ENCODE results near the gene OR51L1.

GRCh38 chr11:5021996-5022395 lies 27.3 kb downstream of the OR51L1 start:
- TF ChIP-seq, protein P1, sequence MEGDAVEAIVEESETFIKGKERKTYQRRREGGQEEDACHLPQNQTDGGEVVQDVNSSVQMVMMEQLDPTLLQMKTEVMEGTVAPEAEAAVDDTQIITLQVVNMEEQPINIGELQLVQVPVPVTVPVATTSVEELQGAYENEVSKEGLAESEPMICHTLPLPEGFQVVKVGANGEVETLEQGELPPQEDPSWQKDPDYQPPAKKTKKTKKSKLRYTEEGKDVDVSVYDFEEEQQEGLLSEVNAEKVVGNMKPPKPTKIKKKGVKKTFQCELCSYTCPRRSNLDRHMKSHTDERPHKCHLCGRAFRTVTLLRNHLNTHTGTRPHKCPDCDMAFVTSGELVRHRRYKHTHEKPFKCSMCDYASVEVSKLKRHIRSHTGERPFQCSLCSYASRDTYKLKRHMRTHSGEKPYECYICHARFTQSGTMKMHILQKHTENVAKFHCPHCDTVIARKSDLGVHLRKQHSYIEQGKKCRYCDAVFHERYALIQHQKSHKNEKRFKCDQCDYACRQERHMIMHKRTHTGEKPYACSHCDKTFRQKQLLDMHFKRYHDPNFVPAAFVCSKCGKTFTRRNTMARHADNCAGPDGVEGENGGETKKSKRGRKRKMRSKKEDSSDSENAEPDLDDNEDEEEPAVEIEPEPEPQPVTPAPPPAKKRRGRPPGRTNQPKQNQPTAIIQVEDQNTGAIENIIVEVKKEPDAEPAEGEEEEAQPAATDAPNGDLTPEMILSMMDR (IDR thresholded peaks at IDR 0.05) = no peak
- no peak for TF ChIP-seq POLR2A (IDR thresholded peaks at IDR 0.05)
